Raji (cell line): Measurements from ENCODE around the gene LEF1.

Experiments
- POLR2A ChIP-seq: IDR thresholded peaks from 2 replicates; pipeline ENCODE4 v1.6.1; 2011; ENCODE audit warnings: low read depth, low read length, control low read depth; ENCODE audit not compliant: insufficient read depth

The LEF1 gene

DNA sequence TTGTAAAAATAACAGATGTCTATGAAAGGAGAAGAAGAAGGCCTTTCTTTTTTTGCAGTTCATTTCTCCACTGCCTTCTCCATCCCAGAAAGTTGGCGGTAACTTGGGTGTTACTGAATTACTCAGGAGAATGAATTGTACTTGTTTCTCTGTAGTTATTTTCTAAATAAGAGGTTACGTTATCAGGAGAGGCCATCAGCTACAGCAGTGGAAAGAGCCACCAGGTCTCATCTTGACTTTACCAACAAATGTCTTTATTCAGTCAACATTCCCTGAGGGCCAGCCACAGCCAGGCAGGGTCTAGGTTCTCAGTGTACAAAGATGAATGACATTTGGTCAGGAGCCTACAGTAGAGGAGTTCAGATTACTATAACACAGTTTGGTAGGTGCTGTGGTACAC is 170.9 kb downstream of the LEF1 start:
- TF ChIP-seq POLR2A, result no peak
